ENCODE measurements around the gene ERC1. TPM values are rescaled to one million over a fixed set of nuclear protein-coding genes. Genes with fewer than 3 reads are reported as not detected.

Gene ERC1
- total RNA-seq, 1 experiment from 2014 or later = 12.3 TPM

- H4K20me1 ChIP-seq (ENCODE audit: low read length) = no peaks in the 10 kb centered on the region
- no TSS peak for BruUV-seq (replicated peaks)
- ATAC-seq = no peak
- POLR2A ChIA-PET (ENCODE audit: unreplicated experiment) = no interaction called here
- H3K27ac ChIP-seq (ENCODE audit: low read length) = no peak overlapping the region
- no peaks in the 10 kb centered on the region for H3F3A ChIP-seq (ENCODE audit: low read length, unreplicated experiment)
- H3K36me3 ChIP-seq (ENCODE audit: low read depth, low read length) = peaks cover 15% of the 10 kb centered on the region; the same call in 1 of the 2 replicates
- H3K4me1 ChIP-seq (ENCODE audit: insufficient read depth, low read length) = no peaks in the 10 kb centered on the region
- H3K4me2 ChIP-seq (ENCODE audit: low read length) = no peak overlapping the region
- CTCF ChIA-PET = no interaction called here
- no peak for DNase-seq
- intact Hi-C loops (cut with micrococcal nuclease) = no loop called here
- H3K4me3 ChIP-seq (ENCODE audit: low read length) = no peak overlapping the region
- H3K9ac ChIP-seq (ENCODE audit: low read length) = no peak overlapping the region
- TF ChIP-seq EZH2 (IDR thresholded peaks at IDR 0.05; ENCODE audit: low read length, unreplicated experiment) (no peak), EZH2phosphoT487 (IDR thresholded peaks at IDR 0.05; ENCODE audit: borderline replicate concordance, low read length) (no peak)
- TF ChIP-seq, protein P1, sequence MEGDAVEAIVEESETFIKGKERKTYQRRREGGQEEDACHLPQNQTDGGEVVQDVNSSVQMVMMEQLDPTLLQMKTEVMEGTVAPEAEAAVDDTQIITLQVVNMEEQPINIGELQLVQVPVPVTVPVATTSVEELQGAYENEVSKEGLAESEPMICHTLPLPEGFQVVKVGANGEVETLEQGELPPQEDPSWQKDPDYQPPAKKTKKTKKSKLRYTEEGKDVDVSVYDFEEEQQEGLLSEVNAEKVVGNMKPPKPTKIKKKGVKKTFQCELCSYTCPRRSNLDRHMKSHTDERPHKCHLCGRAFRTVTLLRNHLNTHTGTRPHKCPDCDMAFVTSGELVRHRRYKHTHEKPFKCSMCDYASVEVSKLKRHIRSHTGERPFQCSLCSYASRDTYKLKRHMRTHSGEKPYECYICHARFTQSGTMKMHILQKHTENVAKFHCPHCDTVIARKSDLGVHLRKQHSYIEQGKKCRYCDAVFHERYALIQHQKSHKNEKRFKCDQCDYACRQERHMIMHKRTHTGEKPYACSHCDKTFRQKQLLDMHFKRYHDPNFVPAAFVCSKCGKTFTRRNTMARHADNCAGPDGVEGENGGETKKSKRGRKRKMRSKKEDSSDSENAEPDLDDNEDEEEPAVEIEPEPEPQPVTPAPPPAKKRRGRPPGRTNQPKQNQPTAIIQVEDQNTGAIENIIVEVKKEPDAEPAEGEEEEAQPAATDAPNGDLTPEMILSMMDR (conservative IDR thresholded peaks at IDR 0.05; ENCODE audit: low read depth, low read length) = no peak
- H3K9me3 ChIP-seq (ENCODE audit: low read length) = peaks cover 17% of the 10 kb centered on the region; the same call in 1 of the 2 replicates
- no peaks in the 10 kb centered on the region for H3K27me3 ChIP-seq (ENCODE audit: low read length)
- peaks cover 3% of the 10 kb centered on the region; the same call in 1 of the 2 replicates for H3K79me2 ChIP-seq (ENCODE audit: low read length)
- H3K9me2 ChIP-seq (replicated peaks; ENCODE audit: low read length) = no peaks in the 10 kb centered on the region
- H2AFZ ChIP-seq (ENCODE audit: low read length) = no peak overlapping the region
These were observed 68.1 kb downstream of the ERC1 start for GRCh38 chr12:1059162-1059561.

DNA sequence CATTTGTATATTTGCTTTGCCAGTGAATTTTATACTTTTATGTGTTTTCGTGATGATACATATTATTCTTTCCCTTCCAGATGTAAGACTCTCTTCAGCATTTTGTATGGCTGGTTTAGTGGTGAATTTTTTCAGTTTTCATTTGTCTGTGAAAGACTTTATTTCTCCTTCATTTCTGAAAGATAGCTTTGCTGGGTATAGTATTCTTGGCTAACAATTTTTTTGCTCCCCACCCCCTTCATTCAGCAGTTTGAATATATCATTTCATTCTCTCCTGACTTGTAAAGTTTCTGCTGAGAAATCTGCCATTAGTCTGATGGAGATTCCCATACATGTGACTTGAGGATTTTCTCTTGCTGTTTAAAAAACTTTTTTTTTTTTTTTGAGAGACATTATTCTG, 72.8 kb downstream of the ERC1 start:
- H3K9me2 ChIP-seq (replicated peaks; ENCODE audit: low read length) = no peaks in the 10 kb centered on the region
- H3K4me1 ChIP-seq (ENCODE audit: insufficient read depth, low read length) = no peaks in the 10 kb centered on the region
- H3K9me3 ChIP-seq (ENCODE audit: low read length) = peaks cover 8% of the 10 kb centered on the region; the same call in 1 of the 2 replicates
- H3K4me3 ChIP-seq (ENCODE audit: low read length) = no peak overlapping the region
- CTCF ChIA-PET = no interaction called here
- no peak overlapping the region for H3K9ac ChIP-seq (ENCODE audit: low read length)
- POLR2A ChIA-PET (ENCODE audit: unreplicated experiment) = no interaction called here
- no TSS peak for BruUV-seq (replicated peaks)
- H3K4me2 ChIP-seq (ENCODE audit: low read length) = no peak overlapping the region
- peaks cover 9% of the 10 kb centered on the region; the same call in 1 of the 2 replicates for H3K36me3 ChIP-seq (ENCODE audit: low read depth, low read length)
- intact Hi-C loops (cut with micrococcal nuclease) = no loop called here
- H3K27me3 ChIP-seq (ENCODE audit: low read length) = no peaks in the 10 kb centered on the region
- DNase-seq = no peak
- no peak for ATAC-seq
- H3F3A ChIP-seq (ENCODE audit: low read length, unreplicated experiment) = no peaks in the 10 kb centered on the region
- peaks cover 3% of the 10 kb centered on the region; the same call in 1 of the 2 replicates for H3K79me2 ChIP-seq (ENCODE audit: low read length)
- no peak for TF ChIP-seq EZH2 (IDR thresholded peaks at IDR 0.05; ENCODE audit: low read length, unreplicated experiment)
- no peak for TF ChIP-seq EZH2phosphoT487 (IDR thresholded peaks at IDR 0.05; ENCODE audit: borderline replicate concordance, low read length)
- no peaks in the 10 kb centered on the region for H4K20me1 ChIP-seq (ENCODE audit: low read length)
- H3K27ac ChIP-seq (ENCODE audit: low read length) = no peak overlapping the region
- H2AFZ ChIP-seq (ENCODE audit: low read length) = no peak overlapping the region

DNA sequence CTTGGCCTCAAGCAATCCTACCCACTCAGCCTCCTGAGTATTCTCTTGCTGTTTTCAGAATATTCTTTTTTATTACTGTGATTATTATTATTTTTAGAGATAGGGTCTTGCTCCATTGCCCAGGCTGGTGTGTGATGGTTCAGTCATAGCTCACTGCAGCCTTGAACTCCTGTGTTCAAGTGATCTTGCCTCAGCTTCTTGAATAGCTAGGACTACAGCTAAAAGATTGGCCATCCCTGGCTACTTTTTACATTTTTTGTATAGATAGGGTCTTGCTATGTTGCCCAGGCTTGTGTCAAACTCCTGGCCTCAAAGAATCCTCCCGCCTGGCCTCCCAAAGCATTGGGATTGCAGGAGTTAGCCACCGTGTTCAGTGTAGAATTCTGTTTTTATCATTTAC, 73.3 kb downstream of the ERC1 start:
- H4K20me1 ChIP-seq (ENCODE audit: low read length) = no peaks in the 10 kb centered on the region
- POLR2A ChIA-PET (ENCODE audit: unreplicated experiment) = no interaction called here
- no peak overlapping the region for H3K27ac ChIP-seq (ENCODE audit: low read length)
- no peak overlapping the region for H3K4me2 ChIP-seq (ENCODE audit: low read length)
- H3K79me2 ChIP-seq (ENCODE audit: low read length) = peaks cover under 1% of the 10 kb centered on the region; the same call in 1 of the 2 replicates
- BruUV-seq (replicated peaks) = no TSS peak
- H3F3A ChIP-seq (ENCODE audit: low read length, unreplicated experiment) = no peaks in the 10 kb centered on the region
- H3K9ac ChIP-seq (ENCODE audit: low read length) = no peak overlapping the region
- H3K4me3 ChIP-seq (ENCODE audit: low read length) = no peak overlapping the region
- CTCF ChIA-PET = no interaction called here
- no peaks in the 10 kb centered on the region for H3K9me2 ChIP-seq (replicated peaks; ENCODE audit: low read length)
- ATAC-seq (no peak), DNase-seq (no peak)
- no peaks in the 10 kb centered on the region for H3K27me3 ChIP-seq (ENCODE audit: low read length)
- peaks cover 4% of the 10 kb centered on the region; the same call in 1 of the 2 replicates for H3K36me3 ChIP-seq (ENCODE audit: low read depth, low read length)
- intact Hi-C loops (cut with micrococcal nuclease) = no loop called here
- H3K9me3 ChIP-seq (ENCODE audit: low read length) = 0 out of 2 replicates have a peak, but pooled peaks cover 5% of the 10 kb centered on the region
- TF ChIP-seq, protein P1 (conservative IDR thresholded peaks at IDR 0.05; ENCODE audit: low read depth, low read length) = no peak
- TF ChIP-seq EZH2phosphoT487 (IDR thresholded peaks at IDR 0.05; ENCODE audit: borderline replicate concordance, low read length) (no peak), EZH2 (IDR thresholded peaks at IDR 0.05; ENCODE audit: low read length, unreplicated experiment) (no peak)
- no peak overlapping the region for H2AFZ ChIP-seq (ENCODE audit: low read length)
- H3K4me1 ChIP-seq (ENCODE audit: insufficient read depth, low read length) = no peaks in the 10 kb centered on the region
